ENCODE measurements around the gene KLHL22. TPM values are rescaled to one million over a fixed set of nuclear protein-coding genes. Genes with fewer than 3 reads are reported as not detected.

Gene KLHL22
- total RNA-seq, 2 experiments from 2014 or later: 13.9 to 14.8 TPM

GRCh38 chr22:20441631-20442484, 53.7 kb downstream of the KLHL22 start:
- ChIA-PET CTCF (interaction anchor here (1.6 kb wide), 1 partner anchor 23 kb away, joined by 13 read pairs; no protein-coding TSS in a partner anchor), POLR2A (no interaction called here)

GRCh38 chr22:20440637-20441591, 54.7 kb downstream of the KLHL22 start:
- CTCF ChIA-PET: interaction anchor here (1.6 kb wide), 1 partner anchor 23 kb away, joined by 13 read pairs; no protein-coding TSS in a partner anchor
- POLR2A ChIA-PET: no interaction called here

GRCh38 chr22:20439928-20440575, 55.5 kb downstream of the KLHL22 start:
- POLR2A ChIA-PET: no interaction called here
- CTCF ChIA-PET: interaction anchor here (1.6 kb wide), 1 partner anchor 22 kb away, joined by 13 read pairs; no protein-coding TSS in a partner anchor

- ChIA-PET POLR2A (no interaction called here), CTCF (no interaction called here)
Observed at GRCh38 chr22:20439556-20439927, 56.1 kb downstream of the KLHL22 start.

GRCh38 chr22:20438678-20439492, 56.7 kb downstream of the KLHL22 start:
- ChIA-PET POLR2A (no interaction called here), CTCF (no interaction called here)

GRCh38 chr22:20438427-20438677, 57.2 kb downstream of the KLHL22 start:
- ChIA-PET POLR2A (no interaction called here), CTCF (no interaction called here)

- POLR2A ChIA-PET: no interaction called here
- CTCF ChIA-PET: no interaction called here
Observed at GRCh38 chr22:20437613-20438426, 57.8 kb downstream of the KLHL22 start, which contains the start of gene SCARF2. SCARF2 (minus strand) TSS chr22:20437825; CDS start chr22:20437754, 71 bp downstream.

- CTCF ChIA-PET: no interaction called here
- POLR2A ChIA-PET: no interaction called here
Observed at GRCh38 chr22:20436768-20437612, 58.6 kb downstream of the KLHL22 start.

GRCh38 chr22:20436307-20436767, 59.3 kb downstream of the KLHL22 start:
- POLR2A ChIA-PET: interaction anchor here (0.6 kb wide), 1 partner anchor 10 kb away, joined by 7 read pairs; no protein-coding TSS in a partner anchor

GRCh38 chr22:20435436-20436306, 59.9 kb downstream of the KLHL22 start:
- POLR2A ChIA-PET: interaction anchor here (0.6 kb wide), 1 partner anchor 9 kb away, joined by 7 read pairs; no protein-coding TSS in a partner anchor
- CTCF ChIA-PET: interaction anchor here (0.7 to 1.1 kb wide), 2 partner anchors 12 to 17 kb away, joined by 3 to 5 read pairs; no protein-coding TSS in a partner anchor

More at GRCh38 chr22:20436307-20436767, 59.3 kb downstream of the KLHL22 start:
- CTCF ChIA-PET: no interaction called here

- ChIA-PET CTCF (interaction anchor here (0.7 to 1.1 kb wide), 2 partner anchors 13 to 16 kb away, joined by 3 to 5 read pairs; no protein-coding TSS in a partner anchor), POLR2A (interaction anchor here (0.7 kb wide), 1 partner anchor 73 kb away, joined by 3 read pairs; the partner anchor contains the start of gene MED15)
Observed at GRCh38 chr22:20434773-20435172, 60.8 kb downstream of the KLHL22 start.

GRCh38 chr22:20434264-20434751, 61.3 kb downstream of the KLHL22 start:
- ChIA-PET POLR2A (interaction anchor here (0.7 kb wide), 1 partner anchor 73 kb away, joined by 3 read pairs; the partner anchor contains the start of gene MED15), CTCF (interaction anchor here (1.2 kb wide), 1 partner anchor 16 kb away, joined by 3 read pairs; no protein-coding TSS in a partner anchor)

- ChIA-PET POLR2A (no interaction called here), CTCF (interaction anchor here (1.2 kb wide), 1 partner anchor 16 kb away, joined by 3 read pairs; no protein-coding TSS in a partner anchor)
Observed at GRCh38 chr22:20433686-20434241, 61.8 kb downstream of the KLHL22 start.

GRCh38 chr22:20433191-20433590, 62.4 kb downstream of the KLHL22 start:
- ChIA-PET POLR2A (no interaction called here), CTCF (interaction anchor here (1.2 kb wide), 1 partner anchor 15 kb away, joined by 3 read pairs; no protein-coding TSS in a partner anchor)

GRCh38 chr22:20432244-20432686, 63.3 kb downstream of the KLHL22 start:
- POLR2A ChIA-PET: no interaction called here
- CTCF ChIA-PET: no interaction called here
